Stimulated activated CD4-positive, alpha-beta T cell treated with anti-CD3 and anti-CD28 coated beads, Interleukin-12 subunit alpha, Interleukin-12 subunit beta, amount 100 ng/mL, for 48 hours (primary cell): ENCODE measurements around the gene LATS2.

Experiments
- DNase-seq, 3 donors: peaks; one replicate each; pipeline ENCODE4 v3.0.0-alpha.2; 2020; ENCODE audit warnings: low read depth in 2 of 3, low spot score in 1 of 3

LATS2 gene

GRCh38 chr13:21020176-21020575 lies 41.2 kb downstream of the LATS2 start:
- DNase-seq, result no peak

- DNase-seq, result no peak
Observed at GRCh38 chr13:21018220-21018619, 43.2 kb downstream of the LATS2 start.

- DNase-seq, result no peak
Observed at GRCh38 chr13:21016487-21016886, 44.9 kb downstream of the LATS2 start.

GRCh38 chr13:21015284-21015683 lies 46.1 kb downstream of the LATS2 start:
- DNase-seq, result no peak

GRCh38 chr13:21014502-21015170 lies 46.8 kb downstream of the LATS2 start:
- no peak for DNase-seq

GRCh38 chr13:21014139-21014501 lies 47.3 kb downstream of the LATS2 start:
- no peak for DNase-seq

GRCh38 chr13:21013682-21014038 lies 47.7 kb downstream of the LATS2 start:
- no peak for DNase-seq

GRCh38 chr13:21012841-21013681 lies 48.3 kb downstream of the LATS2 start:
- no peak for DNase-seq

GRCh38 chr13:21012211-21012610 lies 49.2 kb downstream of the LATS2 start:
- DNase-seq, result no peak

- no peak for DNase-seq
Observed at GRCh38 chr13:21011378-21011777, 50.0 kb downstream of the LATS2 start.

- DNase-seq, result no peak
Observed at GRCh38 chr13:21010621-21011020, 50.8 kb downstream of the LATS2 start.

- DNase-seq, result no peak
Observed at GRCh38 chr13:21009036-21009435, 52.4 kb downstream of the LATS2 start.

GRCh38 chr13:21008026-21008425 lies 53.4 kb downstream of the LATS2 start:
- no peak for DNase-seq

- DNase-seq, result no peak
Observed at GRCh38 chr13:21006141-21007005, 55.0 kb downstream of the LATS2 start.

GRCh38 chr13:21005193-21005592 lies 56.2 kb downstream of the LATS2 start:
- no peak for DNase-seq

- no peak for DNase-seq
Observed at GRCh38 chr13:21001471-21001870, 59.9 kb downstream of the LATS2 start.

GRCh38 chr13:21000647-21001046 lies 60.7 kb downstream of the LATS2 start:
- DNase-seq, result no peak

GRCh38 chr13:20998649-20999415 lies 62.6 kb downstream of the LATS2 start:
- DNase-seq, result no peak

GRCh38 chr13:20997301-20998161 lies 63.9 kb downstream of the LATS2 start:
- no peak for DNase-seq

- DNase-seq, result no peak
Observed at GRCh38 chr13:20995245-20995838, 66.0 kb downstream of the LATS2 start.
